ENCODE data around the gene SELENOH.

The SELENOH gene

GRCh38 chr11:57745206-57745605 lies 3.9 kb downstream of the SELENOH start:
- no peak for DNase-seq (ENCODE audit: low read depth in 1 of 2, low spot score in 1 of 2)

DNA sequence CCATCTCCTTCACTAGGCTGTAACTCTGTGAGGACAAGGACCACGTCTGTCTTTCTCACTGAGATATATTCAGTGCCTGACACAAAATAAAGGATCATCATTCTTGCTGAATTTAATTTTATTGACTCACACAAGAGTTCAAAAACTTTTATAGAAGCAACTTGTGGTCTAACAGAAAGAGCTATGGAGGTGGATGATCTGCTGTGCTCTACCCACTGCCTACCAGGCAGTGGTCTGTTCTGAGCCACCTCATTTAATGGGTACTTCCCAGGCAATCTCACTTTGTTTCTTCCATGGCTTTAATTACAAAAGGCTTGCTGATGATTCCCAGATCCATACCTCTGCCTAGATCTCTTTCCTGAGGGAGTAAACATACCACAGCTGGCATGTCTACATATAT lies 5.6 kb downstream of the SELENOH start:
- no peak for DNase-seq (ENCODE audit: low read depth in 1 of 2, low spot score in 1 of 2)

DNA sequence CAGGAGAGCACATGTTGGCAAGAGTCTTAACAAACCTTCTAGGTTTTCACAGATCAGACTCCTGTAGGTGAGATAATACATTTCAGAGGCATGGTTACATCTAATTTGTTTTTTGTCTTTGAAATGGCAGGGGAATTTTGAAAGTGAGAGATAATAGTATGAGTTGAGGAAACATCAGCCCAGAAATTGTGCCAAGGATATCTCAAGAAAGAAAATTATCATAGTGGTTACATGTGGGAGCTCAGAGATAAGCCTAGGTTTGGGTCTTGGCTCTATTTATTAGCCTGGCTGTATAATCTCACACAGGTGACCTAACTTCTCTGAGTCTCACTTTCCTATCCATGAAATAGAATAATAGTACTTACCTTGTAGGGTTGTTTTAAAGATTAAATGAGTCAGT lies 9.9 kb downstream of the SELENOH start:
- DNase-seq (ENCODE audit: low read depth in 1 of 2, low spot score in 1 of 2): no peak

DNA sequence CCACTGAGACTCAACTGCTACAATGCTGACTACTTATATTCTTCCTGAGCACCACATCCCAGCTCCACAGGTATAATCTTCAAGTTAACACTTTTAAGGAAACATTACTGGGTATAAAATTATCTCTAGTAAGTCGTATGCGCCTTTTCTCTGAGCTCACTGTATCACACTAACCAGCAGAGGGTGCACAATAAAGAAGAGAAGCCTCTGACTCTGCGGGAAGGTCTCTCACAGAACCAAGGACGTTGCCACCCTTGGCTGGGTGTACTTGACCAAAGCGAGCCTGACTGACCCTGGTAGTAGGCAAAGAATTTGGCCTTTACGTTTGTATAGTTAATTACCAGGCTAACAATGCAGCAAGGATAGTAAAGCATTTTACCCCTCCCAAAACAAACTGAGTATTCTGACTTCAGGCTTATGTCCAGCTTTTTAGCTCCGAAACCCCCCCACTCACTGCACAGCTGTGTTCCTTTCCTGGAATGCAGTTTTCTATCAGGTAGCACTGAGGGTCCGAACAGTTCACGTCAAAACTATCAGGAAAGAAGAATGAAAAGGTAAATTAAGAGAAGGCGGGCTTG lies 10.5 kb downstream of the SELENOH start, which contains the start of gene BTBD18:
Gene BTBD18 (minus strand): TSS at position 144 of the 578 bp plus-strand sequence. CDS start 631 bp downstream, outside the sequence.
- DNase-seq (ENCODE audit: low read depth in 1 of 2, low spot score in 1 of 2): no peak

GRCh38 chr11:57752954-57753353 lies 11.7 kb downstream of the SELENOH start:
- no peak for DNase-seq (ENCODE audit: low read depth in 1 of 2, low spot score in 1 of 2)

DNA sequence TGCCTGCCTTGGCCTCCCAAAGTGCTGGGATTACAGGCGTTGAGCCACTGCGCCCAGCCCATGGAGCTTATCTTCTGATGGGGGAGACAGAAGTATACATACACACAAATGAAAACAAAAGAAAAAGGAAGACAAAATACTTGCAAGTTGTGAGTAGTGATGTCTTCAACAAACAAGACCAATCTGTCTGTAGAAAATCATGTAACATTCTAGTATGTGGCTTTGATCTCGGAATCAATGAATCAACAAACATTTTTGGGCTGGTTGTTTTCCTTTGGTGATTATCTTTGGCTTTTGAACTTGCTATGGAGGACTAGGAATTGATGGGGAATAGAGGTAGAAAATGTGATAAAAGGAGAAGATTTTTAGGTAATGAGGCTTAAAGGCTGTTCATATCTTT lies 16.9 kb downstream of the SELENOH start:
- no peak for DNase-seq (ENCODE audit: low read depth in 1 of 2, low spot score in 1 of 2)

- no peak for DNase-seq (ENCODE audit: low read depth in 1 of 2, low spot score in 1 of 2)
Observed at GRCh38 chr11:57761301-57762234, 20.3 kb downstream of the SELENOH start, which contains the start of gene CTNND1. Gene CTNND1, plus strand, starts transcription at chr11:57761802. Its CDS starts 29,677 bp downstream, at chr11:57791479.

DNA sequence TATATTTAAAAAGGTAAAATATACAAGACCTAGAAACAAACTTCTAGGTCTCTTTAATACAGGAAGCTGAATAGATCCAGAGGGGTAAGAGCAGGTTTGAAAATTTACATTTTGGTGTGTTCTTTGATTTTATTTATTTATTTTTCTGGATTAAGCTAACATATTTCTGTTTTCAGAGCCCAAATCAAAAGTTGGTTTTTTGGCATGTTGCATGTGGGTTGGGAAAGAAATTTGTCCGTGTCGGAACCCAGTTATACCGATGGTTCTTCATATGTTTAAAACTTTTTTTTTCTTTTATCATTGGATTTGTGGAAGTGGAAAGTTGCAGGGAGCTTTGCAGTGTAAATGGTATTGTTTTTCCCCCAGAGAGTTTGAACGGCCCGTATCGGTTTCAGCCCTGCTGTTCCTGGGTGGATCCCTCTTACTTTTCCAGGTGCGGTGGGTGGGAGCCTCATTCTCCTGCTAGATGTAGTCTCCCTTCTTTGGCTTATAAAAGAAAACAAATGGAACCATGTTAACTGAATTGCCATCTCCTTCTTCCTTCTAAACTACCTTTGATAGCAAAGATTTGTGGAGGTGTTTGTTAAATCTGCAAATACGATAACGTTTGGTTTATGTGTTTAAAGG lies 21.1 kb downstream of the SELENOH start:
- no peak for DNase-seq (ENCODE audit: low read depth in 1 of 2, low spot score in 1 of 2)

- no peak for DNase-seq (ENCODE audit: low read depth in 1 of 2, low spot score in 1 of 2)
Observed at GRCh38 chr11:57763568-57763967, 22.3 kb downstream of the SELENOH start.

DNA sequence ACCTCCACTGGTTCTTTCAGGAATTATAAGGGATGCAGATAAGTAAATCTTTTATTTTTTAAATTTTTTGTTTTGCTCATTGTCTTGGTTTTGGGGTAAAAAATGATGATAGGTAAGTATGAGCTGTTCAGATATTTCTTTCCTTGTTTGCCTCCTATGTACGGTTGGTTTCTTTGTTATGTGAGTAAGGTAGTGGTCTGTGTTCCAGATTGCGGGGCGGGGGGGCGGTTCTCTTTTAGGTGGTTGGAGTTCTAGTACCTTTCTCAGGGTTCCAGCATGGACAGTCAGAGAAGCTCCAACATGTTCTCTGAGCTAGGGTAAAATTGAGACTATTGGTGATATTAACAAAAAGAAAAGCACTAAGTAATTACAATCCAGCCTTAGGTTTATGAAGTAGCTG lies 22.7 kb downstream of the SELENOH start:
- DNase-seq (ENCODE audit: low read depth in 1 of 2, low spot score in 1 of 2): no peak

DNA sequence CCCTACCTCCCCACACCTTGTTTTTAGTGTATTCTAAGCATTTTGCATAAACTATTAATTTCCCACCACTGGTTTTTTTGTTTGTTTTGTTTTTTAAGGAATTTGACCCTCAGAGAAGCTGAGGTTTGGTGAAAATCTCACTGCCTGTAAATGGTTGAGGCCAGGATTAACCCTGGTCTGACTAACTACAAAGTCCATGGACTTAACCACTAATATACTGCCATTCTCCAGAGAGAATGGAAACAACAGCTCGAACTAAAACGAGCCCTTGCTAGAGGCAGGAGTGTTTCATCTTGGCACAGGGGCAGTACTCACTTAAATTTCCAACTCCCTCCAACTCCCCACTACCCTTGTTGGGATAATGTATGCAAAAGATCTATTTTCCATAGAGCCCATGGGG lies 23.3 kb downstream of the SELENOH start:
- DNase-seq (ENCODE audit: low read depth in 1 of 2, low spot score in 1 of 2): no peak

GRCh38 chr11:57764972-57765371 lies 23.7 kb downstream of the SELENOH start:
- no peak for DNase-seq (ENCODE audit: low read depth in 1 of 2, low spot score in 1 of 2)

- DNase-seq (ENCODE audit: low read depth in 1 of 2, low spot score in 1 of 2): no peak
Observed at GRCh38 chr11:57770793-57771192, 29.5 kb downstream of the SELENOH start.

- no peak for DNase-seq (ENCODE audit: low read depth in 1 of 2, low spot score in 1 of 2)
Observed at GRCh38 chr11:57771365-57771764, 30.1 kb downstream of the SELENOH start.

- DNase-seq (ENCODE audit: low read depth in 1 of 2, low spot score in 1 of 2): no peak
Observed at GRCh38 chr11:57772562-57772961, 31.3 kb downstream of the SELENOH start.

DNA sequence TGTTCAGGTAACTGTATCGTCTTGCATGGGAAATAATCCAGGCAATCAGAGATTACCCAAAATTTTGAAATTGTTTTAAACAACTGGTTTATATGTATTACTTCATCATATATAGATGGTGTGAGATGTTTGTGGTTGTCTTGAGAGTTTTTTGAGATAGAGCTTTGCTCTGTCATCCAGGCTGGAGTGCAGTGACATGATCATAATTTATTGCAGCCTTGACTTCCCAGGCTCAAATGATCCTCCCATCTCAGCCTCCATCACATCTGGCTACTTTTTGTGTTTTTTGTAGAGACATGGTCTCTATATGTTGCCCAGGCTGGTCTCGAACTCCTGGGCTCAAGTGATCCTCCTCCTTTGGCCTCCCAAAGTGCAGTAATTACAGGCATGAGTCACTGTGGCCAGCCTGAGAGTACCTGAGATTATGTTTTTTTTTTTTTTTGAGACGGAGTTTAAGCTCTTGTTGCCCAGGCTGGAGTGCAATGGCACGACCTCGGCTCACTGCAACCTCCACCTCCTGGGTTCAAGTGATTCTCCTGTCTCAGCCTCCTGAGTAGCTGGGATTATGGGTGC lies 31.8 kb downstream of the SELENOH start:
- no peak for DNase-seq (ENCODE audit: low read depth in 1 of 2, low spot score in 1 of 2)

DNA sequence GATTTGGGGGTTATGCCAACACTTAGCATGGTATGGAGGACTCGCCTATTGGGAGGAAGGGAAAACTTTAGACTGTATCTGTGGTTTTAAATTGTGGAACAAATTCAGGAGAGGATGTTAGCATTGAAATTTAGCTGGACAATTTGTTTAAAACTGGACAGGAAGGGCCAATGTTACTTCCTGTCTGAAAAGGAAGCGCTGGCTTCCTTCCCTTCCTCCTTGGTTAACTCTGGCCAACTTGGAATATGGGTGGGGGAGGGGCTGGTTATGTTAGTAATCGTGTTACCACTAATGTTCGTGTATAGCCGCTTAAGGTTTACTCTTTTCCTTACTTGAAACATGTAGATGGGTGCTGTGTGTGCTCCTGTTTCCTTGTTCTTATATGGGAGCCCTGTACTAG lies 34.2 kb downstream of the SELENOH start:
- no peak for DNase-seq (ENCODE audit: low read depth in 1 of 2, low spot score in 1 of 2)

- no peak for DNase-seq (ENCODE audit: low read depth in 1 of 2, low spot score in 1 of 2)
Observed at GRCh38 chr11:57776031-57776521, 34.8 kb downstream of the SELENOH start.

- DNase-seq (ENCODE audit: low read depth in 1 of 2, low spot score in 1 of 2): no peak
Observed at GRCh38 chr11:57776577-57777210, 35.4 kb downstream of the SELENOH start.

GRCh38 chr11:57777969-57778317 lies 36.7 kb downstream of the SELENOH start:
- no peak for DNase-seq (ENCODE audit: low read depth in 1 of 2, low spot score in 1 of 2)

All from stimulated activated CD4-positive, alpha-beta T cell treated with anti-CD3 and anti-CD28 coated beads, Interleukin-15, amount 100 ng/mL, for 1 hour (primary cell).